Liver (tissue), 9 donors: Measurements from ENCODE around the gene DMD. TPM values are rescaled to one million over a fixed set of nuclear protein-coding genes. Genes with fewer than 3 reads are reported as not detected.

ENCODE experiments used
- DNase-seq: peaks from one replicate; pipeline ENCODE4 v3.0.0-alpha.2; 2017; ENCODE audit warnings: low spot score
- H3K27ac ChIP-seq, 2 donors: one replicate each; pipeline ENCODE4 v1.7.0; 2013; ENCODE audit warnings: inconsistent platforms in 2 of 2, low read length in 2 of 2, control low read depth in 1 of 2, low read depth in 1 of 2, mild to moderate bottlenecking in 1 of 2
- H3K27me3 ChIP-seq, 4 donors: one replicate each; pipeline versions ENCODE4 v1.6.1 to v1.7.0; 2013; ENCODE audit warnings: low read length in 3 of 4, inconsistent platforms in 1 of 4, mild to moderate bottlenecking in 1 of 4, moderate library complexity in 1 of 4; ENCODE audit not compliant: control insufficient read depth in 4 of 4, insufficient read depth in 4 of 4
- H3K36me3 ChIP-seq, 4 donors: one replicate each; pipeline versions ENCODE4 v1.6.1 to v1.7.0; 2013; ENCODE audit warnings: low read length in 3 of 4, mild to moderate bottlenecking in 3 of 4, low read depth in 1 of 4, moderate library complexity in 1 of 4; ENCODE audit not compliant: control insufficient read depth in 4 of 4, insufficient read depth in 3 of 4
- H3K4me1 ChIP-seq, 4 donors: one replicate each; pipeline versions ENCODE4 v1.6.1 to v1.7.0; 2013; ENCODE audit warnings: low read length in 3 of 4, mild to moderate bottlenecking in 3 of 4, moderate library complexity in 1 of 4; ENCODE audit not compliant: control insufficient read depth in 4 of 4, insufficient read depth in 4 of 4
- H3K4me3 ChIP-seq, 3 donors: one replicate each; pipeline versions ENCODE4 v1.6.1 to v1.7.0; 2013; ENCODE audit warnings: low read length in 3 of 3, control low read depth in 1 of 3, low read depth in 1 of 3, mild to moderate bottlenecking in 1 of 3
- H3K9ac ChIP-seq, 2 donors: one replicate each; pipeline ENCODE4 v1.7.0; 2013; ENCODE audit warnings: low read length in 2 of 2, mild to moderate bottlenecking in 2 of 2, moderate library complexity in 2 of 2, control low read depth in 1 of 2, low read depth in 1 of 2
- H3K9me3 ChIP-seq, 4 donors: one replicate each; pipeline versions ENCODE4 v1.6.1 to v1.7.0; 2013; ENCODE audit warnings: low read length in 3 of 4; ENCODE audit not compliant: control insufficient read depth in 4 of 4
- EGR1 ChIP-seq, 2 donors: IDR thresholded peaks; 2 replicates each; pipeline ENCODE4 v1.6.1; 2016 to 2018; ENCODE audit warnings: antibody characterized with exemption in 2 of 2, low read depth in 2 of 2
- FOXA1 ChIP-seq: IDR thresholded peaks from 2 replicates; pipeline ENCODE4 v1.6.1; 2016; ENCODE audit warnings: antibody characterized with exemption
- FOXA2 ChIP-seq: IDR thresholded peaks from 2 replicates; pipeline ENCODE4 v1.6.1; 2016; ENCODE audit warnings: antibody characterized with exemption
- GABPA ChIP-seq, 2 donors: IDR thresholded peaks in 1 of 2; conservative IDR thresholded peaks in 1 of 2; 2 replicates each; pipeline ENCODE4 v1.6.1; 2016; ENCODE audit warnings: antibody characterized with exemption in 2 of 2, mild to moderate bottlenecking in 1 of 2, moderate library complexity in 1 of 2
- HNF4A ChIP-seq, 2 donors: conservative IDR thresholded peaks; 2 replicates each; pipeline ENCODE4 v1.6.1; 2016; ENCODE audit warnings: antibody characterized with exemption in 2 of 2, mild to moderate bottlenecking in 2 of 2
- HNF4G ChIP-seq: IDR thresholded peaks from 2 replicates; pipeline ENCODE4 v1.6.1; 2016; ENCODE audit warnings: antibody characterized with exemption
- JUND ChIP-seq, 2 donors: IDR thresholded peaks; 2 replicates each; pipeline ENCODE4 v1.6.1; 2016; ENCODE audit warnings: antibody characterized with exemption in 2 of 2
- NR2F2 ChIP-seq: IDR thresholded peaks from 2 replicates; pipeline ENCODE4 v1.6.1; 2016; ENCODE audit warnings: antibody characterized with exemption
- RAD21 ChIP-seq, 2 donors: IDR thresholded peaks; 2 replicates each; pipeline ENCODE4 v1.6.1; 2016; ENCODE audit warnings: antibody characterized with exemption in 2 of 2, mild to moderate bottlenecking in 2 of 2
- RXRA ChIP-seq, 2 donors: IDR thresholded peaks; 2 replicates each; pipeline ENCODE4 v1.6.1; 2017 to 2018; ENCODE audit warnings: antibody characterized with exemption in 2 of 2, mild to moderate bottlenecking in 1 of 2
- SP1 ChIP-seq: IDR thresholded peaks from 2 replicates; pipeline ENCODE4 v1.6.1; 2018; ENCODE audit warnings: antibody characterized with exemption, mild to moderate bottlenecking
- TAF1 ChIP-seq: conservative IDR thresholded peaks from 2 replicates; pipeline ENCODE4 v1.6.1; 2016; ENCODE audit warnings: antibody characterized with exemption, mild to moderate bottlenecking
- YY1 ChIP-seq: IDR thresholded peaks from 2 replicates; pipeline ENCODE4 v1.6.1; 2016; ENCODE audit warnings: antibody characterized with exemption, mild to moderate bottlenecking
- polyA plus RNA-seq, 2 donors: library from polyadenylated mRNA; stranded (reverse) in 1 of 2; unstranded in 1 of 2; fragments of 200-250 nt in 1 of 2; fragments of >200 nt in 1 of 2; fragmentation: Nextera tagmentation in 1 of 2; extraction: Ambion mirVana in 1 of 2; gene quantifications; one replicate each; pipeline versions ENCODE4 v1.2.1 to v1.2.3, GENCODE V29; 2013 to 2015
- total RNA-seq, 2 donors: library from RNA; depleted of rRNA; stranded (reverse); fragments of >200 nt; gene quantifications; one replicate each; pipeline ENCODE4 v1.2.3, GENCODE V29; 2014
- TF ChIP-seq, protein P1 (sequence below): IDR thresholded peaks from 2 replicates; pipeline ENCODE4 v1.6.1; 2016; ENCODE audit warnings: antibody characterized with exemption, mild to moderate bottlenecking
- TF ChIP-seq, protein P2 (sequence below): IDR thresholded peaks from 2 replicates; pipeline ENCODE4 v1.6.1; 2016; ENCODE audit warnings: antibody characterized with exemption
- TF ChIP-seq, protein P3 (sequence below): IDR thresholded peaks from 2 replicates; pipeline ENCODE4 v1.6.1; 2016; ENCODE audit warnings: antibody characterized with exemption
- TF ChIP-seq, protein P4 (sequence below): fragments of 150-350 bp; IDR thresholded peaks from 2 replicates; pipeline ENCODE4 v1.5.1; 2017; ENCODE audit warnings: improper control_type of control experiment, low read depth, low read length; ENCODE audit not compliant: missing input control
- TF ChIP-seq, protein P5 (sequence below): IDR thresholded peaks from 2 replicates; pipeline ENCODE4 v1.6.1; 2016; ENCODE audit warnings: antibody characterized with exemption
- donor health status: healthy.
- donor health status: healthy.
- donor health status: healthy.
- donor health status: healthy.
- donor health status: healthy.

DMD gene
- total and polyA plus RNA-seq, 4 donors = 14.6 to 61.9 (median 23.9) TPM

DNA sequence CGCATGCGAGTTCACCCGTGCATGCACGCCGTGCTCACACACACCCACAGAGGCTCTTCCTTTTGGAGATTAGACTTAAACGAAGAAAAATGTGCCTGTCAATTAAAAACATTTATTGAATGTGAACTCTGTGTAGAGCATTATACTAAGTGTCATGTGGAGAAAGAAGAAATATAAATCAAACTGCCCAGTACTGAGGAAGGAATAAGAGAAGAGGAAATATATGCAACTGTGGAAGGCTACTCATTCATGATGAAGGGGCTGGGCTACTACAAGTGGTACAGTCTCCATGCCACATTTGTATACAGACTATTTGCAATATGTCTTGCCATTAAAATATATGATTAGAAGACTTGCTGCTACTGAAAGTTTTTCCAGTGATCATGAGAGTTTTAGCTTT is 714.7 kb downstream of the DMD start (continued):
- TF ChIP-seq, protein P1, sequence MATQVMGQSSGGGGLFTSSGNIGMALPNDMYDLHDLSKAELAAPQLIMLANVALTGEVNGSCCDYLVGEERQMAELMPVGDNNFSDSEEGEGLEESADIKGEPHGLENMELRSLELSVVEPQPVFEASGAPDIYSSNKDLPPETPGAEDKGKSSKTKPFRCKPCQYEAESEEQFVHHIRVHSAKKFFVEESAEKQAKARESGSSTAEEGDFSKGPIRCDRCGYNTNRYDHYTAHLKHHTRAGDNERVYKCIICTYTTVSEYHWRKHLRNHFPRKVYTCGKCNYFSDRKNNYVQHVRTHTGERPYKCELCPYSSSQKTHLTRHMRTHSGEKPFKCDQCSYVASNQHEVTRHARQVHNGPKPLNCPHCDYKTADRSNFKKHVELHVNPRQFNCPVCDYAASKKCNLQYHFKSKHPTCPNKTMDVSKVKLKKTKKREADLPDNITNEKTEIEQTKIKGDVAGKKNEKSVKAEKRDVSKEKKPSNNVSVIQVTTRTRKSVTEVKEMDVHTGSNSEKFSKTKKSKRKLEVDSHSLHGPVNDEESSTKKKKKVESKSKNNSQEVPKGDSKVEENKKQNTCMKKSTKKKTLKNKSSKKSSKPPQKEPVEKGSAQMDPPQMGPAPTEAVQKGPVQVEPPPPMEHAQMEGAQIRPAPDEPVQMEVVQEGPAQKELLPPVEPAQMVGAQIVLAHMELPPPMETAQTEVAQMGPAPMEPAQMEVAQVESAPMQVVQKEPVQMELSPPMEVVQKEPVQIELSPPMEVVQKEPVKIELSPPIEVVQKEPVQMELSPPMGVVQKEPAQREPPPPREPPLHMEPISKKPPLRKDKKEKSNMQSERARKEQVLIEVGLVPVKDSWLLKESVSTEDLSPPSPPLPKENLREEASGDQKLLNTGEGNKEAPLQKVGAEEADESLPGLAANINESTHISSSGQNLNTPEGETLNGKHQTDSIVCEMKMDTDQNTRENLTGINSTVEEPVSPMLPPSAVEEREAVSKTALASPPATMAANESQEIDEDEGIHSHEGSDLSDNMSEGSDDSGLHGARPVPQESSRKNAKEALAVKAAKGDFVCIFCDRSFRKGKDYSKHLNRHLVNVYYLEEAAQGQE = no peak
- no peak for TF ChIP-seq EGR1 (IDR thresholded peaks at IDR 0.05; ENCODE audit: low read depth in 2 of 2)
- no peak for TF ChIP-seq NR2F2
- TF ChIP-seq FOXA2 = no peak
- TF ChIP-seq HNF4A (conservative IDR thresholded peaks at IDR 0.05) = no peak
- TF ChIP-seq RXRA (IDR thresholded peaks at IDR 0.05) = no peak
- no peak for TF ChIP-seq SP1
- TF ChIP-seq, protein P2, sequence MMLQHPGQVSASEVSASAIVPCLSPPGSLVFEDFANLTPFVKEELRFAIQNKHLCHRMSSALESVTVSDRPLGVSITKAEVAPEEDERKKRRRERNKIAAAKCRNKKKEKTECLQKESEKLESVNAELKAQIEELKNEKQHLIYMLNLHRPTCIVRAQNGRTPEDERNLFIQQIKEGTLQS = no peak
- TF ChIP-seq, protein P3, sequence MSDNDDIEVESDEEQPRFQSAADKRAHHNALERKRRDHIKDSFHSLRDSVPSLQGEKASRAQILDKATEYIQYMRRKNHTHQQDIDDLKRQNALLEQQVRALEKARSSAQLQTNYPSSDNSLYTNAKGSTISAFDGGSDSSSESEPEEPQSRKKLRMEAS = no peak

DNA sequence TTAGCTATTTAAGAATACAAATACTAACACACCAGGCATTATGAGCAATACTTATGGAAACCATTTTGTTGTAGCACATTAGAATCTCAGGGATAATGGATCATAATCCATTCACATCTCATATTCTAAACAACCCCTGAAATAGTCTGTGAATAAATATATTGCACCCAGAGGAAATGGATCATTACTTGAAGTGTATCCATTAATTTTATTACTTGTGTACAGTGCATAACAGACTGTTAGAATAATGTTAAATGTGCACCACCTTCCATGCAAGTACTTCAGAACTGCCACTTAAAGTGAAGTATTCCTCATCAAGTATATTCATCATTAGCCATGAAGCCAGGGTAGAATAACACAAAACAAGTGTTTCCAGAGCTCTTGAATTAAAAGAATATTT is 715.5 kb downstream of the DMD start:
- Histone ChIP-seq H3K36me3 (no peaks in the 10 kb centered on the region), H3K9ac (no peak overlapping the region), H3K4me1 (no peaks in the 10 kb centered on the region), H3K4me3 (no peak overlapping the region), H3K9me3 (no peaks in the 10 kb centered on the region), H3K27me3 (peaks cover 0 to 6% (median 1%) of the 10 kb centered on the region in 4 donors), H3K27ac (no peak overlapping the region)
- DNase-seq = no peak
- TF ChIP-seq FOXA1 (no peak), JUND (IDR thresholded peaks at IDR 0.05) (no peak), SP1 (no peak), YY1 (no peak), GABPA (IDR thresholded peaks at IDR 0.05 in 1 of 2, conservative IDR thresholded peaks at IDR 0.05 in 1 of 2) (no peak), RAD21 (IDR thresholded peaks at IDR 0.05) (no peak), EGR1 (IDR thresholded peaks at IDR 0.05; ENCODE audit: low read depth in 2 of 2) (no peak), NR2F2 (no peak), FOXA2 (no peak), RXRA (IDR thresholded peaks at IDR 0.05) (no peak), TAF1 (no peak), HNF4A (conservative IDR thresholded peaks at IDR 0.05) (no peak), HNF4G (no peak)
- TF ChIP-seq, protein P4, sequence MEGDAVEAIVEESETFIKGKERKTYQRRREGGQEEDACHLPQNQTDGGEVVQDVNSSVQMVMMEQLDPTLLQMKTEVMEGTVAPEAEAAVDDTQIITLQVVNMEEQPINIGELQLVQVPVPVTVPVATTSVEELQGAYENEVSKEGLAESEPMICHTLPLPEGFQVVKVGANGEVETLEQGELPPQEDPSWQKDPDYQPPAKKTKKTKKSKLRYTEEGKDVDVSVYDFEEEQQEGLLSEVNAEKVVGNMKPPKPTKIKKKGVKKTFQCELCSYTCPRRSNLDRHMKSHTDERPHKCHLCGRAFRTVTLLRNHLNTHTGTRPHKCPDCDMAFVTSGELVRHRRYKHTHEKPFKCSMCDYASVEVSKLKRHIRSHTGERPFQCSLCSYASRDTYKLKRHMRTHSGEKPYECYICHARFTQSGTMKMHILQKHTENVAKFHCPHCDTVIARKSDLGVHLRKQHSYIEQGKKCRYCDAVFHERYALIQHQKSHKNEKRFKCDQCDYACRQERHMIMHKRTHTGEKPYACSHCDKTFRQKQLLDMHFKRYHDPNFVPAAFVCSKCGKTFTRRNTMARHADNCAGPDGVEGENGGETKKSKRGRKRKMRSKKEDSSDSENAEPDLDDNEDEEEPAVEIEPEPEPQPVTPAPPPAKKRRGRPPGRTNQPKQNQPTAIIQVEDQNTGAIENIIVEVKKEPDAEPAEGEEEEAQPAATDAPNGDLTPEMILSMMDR = no peak
- TF ChIP-seq, protein P1 = no peak
- TF ChIP-seq, protein P3 = no peak
- TF ChIP-seq, protein P5, sequence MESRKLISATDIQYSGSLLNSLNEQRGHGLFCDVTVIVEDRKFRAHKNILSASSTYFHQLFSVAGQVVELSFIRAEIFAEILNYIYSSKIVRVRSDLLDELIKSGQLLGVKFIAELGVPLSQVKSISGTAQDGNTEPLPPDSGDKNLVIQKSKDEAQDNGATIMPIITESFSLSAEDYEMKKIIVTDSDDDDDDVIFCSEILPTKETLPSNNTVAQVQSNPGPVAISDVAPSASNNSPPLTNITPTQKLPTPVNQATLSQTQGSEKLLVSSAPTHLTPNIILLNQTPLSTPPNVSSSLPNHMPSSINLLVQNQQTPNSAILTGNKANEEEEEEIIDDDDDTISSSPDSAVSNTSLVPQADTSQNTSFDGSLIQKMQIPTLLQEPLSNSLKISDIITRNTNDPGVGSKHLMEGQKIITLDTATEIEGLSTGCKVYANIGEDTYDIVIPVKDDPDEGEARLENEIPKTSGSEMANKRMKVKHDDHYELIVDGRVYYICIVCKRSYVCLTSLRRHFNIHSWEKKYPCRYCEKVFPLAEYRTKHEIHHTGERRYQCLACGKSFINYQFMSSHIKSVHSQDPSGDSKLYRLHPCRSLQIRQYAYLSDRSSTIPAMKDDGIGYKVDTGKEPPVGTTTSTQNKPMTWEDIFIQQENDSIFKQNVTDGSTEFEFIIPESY = no peak
- TF ChIP-seq, protein P2 = no peak
